CD4-positive, alpha-beta T cell treated with Interleukin-4 for 1 hour (primary cell): ENCODE results near the gene ENO3.

Experiments
- DNase-seq, 2 donors: peaks; one replicate each; pipeline ENCODE4 v3.0.0-alpha.2; 2020 to 2022

ENO3 gene

GRCh38 chr17:4951486-4951885, 567 bp downstream of the ENO3 start:
- DNase-seq = no peak

DNA sequence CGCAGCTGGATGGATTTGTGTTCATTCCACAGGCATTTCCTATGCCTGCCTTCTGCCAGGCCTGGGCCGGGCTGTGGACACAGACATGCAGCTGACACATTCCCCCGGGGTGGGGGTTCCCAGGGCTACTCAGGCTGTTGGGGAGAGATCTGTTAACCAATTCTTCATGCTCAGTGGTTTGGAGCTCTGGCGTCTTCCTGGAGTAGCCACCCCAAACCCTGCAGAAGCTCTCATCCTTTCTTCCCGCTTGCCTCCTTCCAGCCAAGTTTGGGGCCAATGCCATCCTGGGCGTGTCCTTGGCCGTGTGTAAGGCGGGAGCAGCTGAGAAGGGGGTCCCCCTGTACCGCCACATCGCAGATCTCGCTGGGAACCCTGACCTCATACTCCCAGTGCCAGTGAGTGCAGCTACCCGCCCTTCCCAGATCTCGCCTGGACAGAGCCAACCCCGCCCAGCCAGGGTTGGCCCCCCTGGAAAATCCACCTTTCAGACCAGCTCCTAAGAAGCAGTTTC, 2.6 kb downstream of the ENO3 start:
- DNase-seq = no peak

DNA sequence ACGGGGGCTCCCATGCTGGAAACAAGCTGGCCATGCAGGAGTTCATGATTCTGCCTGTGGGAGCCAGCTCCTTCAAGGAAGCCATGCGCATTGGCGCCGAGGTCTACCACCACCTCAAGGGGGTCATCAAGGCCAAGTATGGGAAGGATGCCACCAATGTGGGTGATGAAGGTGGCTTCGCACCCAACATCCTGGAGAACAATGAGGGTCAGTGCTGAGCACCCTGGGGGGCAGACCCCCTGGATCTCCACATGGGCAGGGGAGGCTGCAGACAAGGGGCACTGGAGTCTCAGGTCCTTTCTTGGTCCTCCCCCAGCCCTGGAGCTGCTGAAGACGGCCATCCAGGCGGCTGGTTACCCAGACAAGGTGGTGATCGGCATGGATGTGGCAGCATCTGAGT, 4.2 kb downstream of the ENO3 start:
- no peak for DNase-seq

DNA sequence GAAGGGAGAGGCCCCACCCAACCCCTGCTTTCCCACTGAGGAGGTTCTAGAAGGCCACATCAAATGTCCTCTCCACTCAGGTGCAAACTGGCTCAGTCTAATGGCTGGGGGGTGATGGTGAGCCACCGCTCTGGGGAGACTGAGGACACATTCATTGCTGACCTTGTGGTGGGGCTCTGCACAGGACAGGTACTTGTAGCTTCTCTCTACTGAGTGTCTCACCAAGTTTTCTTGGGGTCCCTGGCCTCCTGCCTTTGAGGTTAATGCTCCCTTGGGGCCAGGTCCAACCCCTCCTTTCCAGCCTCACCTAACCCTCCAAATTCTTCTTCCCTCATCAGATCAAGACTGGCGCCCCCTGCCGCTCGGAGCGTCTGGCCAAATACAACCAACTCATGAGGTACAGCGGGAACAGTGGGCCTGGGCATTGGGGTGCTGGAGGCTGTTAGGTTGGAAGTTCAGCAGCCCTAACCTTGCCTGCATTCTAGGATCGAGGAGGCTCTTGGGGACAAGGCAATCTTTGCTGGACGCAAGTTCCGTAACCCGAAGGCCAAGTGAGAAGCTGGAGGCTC, 5.7 kb downstream of the ENO3 start:
- peak; percentile 44 to 51 for DNase-seq

GRCh38 chr17:4958102-4958501, 7.2 kb downstream of the ENO3 start:
- no peak for DNase-seq

DNA sequence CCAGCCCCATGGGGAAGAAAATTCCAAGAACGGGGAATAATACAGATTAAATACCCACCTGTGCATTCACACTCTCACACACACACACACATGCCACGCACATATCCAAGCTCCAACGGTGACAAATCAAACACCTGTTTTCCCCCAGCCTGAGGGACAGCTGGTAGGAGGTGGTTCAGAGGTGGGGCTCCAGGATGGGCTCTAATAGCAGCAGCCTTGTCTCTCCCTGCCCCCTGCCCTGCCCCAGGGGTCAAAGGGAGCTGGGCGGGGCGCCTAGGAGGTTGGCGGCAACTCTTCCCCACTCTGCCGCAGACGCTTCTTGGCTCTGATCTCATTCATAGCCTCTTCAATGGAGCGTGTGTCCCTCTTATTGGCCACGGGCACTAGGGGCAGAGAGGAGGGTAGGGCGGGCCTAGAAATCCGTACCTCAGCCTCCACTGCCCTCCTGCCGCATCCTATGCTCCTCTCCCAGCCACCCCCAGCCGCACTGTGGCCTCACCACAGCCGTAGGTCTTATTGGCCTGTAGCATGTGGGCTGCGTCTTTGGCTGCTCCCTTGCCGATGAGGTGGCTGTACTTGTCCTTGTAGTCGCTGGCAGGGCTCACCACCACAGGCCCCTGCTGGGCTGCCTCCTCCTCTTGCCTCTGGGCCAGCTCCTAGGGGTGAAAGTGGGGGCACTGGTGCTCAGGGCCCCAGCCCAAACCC, 8.5 kb downstream of the ENO3 start:
- no peak for DNase-seq

DNA sequence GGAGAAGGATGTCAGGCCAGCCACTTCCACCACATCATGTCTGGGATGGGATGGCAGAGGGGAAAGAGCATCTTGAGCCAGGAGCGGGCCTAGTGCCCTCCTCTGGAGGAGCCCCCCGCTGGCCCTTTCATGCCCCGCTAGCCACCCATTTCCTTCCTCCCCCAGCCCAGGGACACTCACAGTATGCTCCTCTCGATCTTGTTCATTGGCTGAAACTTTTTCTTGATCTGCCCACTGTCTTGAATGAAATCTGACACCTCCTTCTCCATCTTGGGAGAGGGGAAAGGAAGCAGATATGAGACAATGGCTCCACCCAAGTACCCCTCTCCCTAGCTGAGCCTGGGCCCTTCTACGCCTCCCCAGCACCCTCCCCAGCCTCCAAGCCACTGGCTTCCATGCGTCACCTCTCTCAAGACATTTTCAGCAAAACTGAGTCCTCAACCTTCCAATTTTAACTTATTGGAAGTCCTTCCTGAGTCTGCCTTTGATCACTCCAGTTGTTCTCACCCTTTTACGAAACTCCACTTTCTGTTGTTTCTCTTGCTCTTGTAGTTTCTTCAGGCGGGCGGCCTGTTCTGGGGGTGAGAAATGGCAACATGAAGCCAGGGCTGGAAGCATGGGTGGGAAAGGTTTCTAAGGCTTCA, 9.5 kb downstream of the ENO3 start:
- no peak for DNase-seq

DNA sequence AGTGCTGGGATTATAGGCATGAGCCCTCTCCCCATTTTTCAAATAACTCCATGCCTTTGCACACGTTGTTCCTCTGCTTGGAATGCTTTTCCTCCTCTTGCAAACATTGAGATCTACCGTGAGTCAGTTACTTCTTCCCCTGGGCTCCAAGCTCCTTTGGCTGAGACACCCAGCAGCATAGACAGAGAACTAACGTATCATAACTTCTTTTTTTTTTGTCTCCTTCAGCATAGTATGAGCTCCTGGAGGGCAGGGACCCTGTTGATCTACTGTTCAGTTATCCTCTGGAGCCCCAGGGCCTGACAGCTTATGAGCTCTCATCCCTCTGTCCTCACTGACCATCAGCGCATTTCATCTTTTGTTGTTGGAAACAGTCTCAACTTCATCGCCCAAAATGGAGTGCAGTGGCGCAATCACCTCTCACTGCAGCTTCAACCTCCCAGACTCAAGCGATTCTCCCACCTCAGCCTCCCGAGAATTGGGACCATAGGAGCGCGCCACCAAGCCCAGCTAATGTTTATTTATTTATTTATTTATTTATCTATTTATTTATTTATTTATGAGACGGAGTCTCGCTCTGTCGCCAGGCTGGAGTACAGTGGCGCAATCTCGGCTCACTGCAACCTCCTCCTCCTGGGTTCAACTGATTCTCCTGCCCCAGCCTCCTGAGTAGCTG, 14.5 kb downstream of the ENO3 start:
- DNase-seq = no peak

DNA sequence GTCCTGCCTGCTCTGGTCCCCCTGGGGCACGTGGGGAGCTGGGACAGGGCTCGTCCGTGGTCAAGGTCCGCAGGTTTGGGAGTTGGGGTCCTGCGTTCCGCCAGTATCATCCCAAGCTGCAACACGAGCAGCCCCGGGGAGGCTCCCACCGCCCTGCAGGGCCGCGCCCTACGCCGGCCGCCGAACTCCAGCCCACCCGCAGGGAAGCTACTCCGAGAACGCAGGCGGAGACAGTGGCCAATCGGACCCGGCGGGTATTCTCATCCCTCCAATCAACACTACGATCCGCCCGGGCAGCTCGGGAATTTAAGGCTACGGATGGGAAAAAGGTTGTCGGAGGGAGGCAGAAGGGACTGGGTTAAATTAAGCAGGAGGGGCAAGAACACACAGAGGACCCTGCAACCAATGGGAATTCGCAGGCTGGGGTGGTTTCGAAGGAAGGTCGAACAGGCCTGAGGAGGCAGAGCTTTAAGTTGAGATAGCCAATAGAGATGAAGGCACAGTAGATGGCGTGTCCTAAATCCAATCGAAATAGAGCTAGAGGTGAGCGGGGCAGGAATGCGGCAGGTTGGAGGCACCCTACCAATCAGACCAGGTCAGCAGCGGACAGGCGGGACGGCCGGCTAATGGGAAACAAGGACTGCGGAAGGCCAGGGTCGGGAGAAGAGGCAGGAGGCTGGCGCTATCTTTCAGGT, 16.1 kb downstream of the ENO3 start:
- DNase-seq = peak; percentile 99

DNA sequence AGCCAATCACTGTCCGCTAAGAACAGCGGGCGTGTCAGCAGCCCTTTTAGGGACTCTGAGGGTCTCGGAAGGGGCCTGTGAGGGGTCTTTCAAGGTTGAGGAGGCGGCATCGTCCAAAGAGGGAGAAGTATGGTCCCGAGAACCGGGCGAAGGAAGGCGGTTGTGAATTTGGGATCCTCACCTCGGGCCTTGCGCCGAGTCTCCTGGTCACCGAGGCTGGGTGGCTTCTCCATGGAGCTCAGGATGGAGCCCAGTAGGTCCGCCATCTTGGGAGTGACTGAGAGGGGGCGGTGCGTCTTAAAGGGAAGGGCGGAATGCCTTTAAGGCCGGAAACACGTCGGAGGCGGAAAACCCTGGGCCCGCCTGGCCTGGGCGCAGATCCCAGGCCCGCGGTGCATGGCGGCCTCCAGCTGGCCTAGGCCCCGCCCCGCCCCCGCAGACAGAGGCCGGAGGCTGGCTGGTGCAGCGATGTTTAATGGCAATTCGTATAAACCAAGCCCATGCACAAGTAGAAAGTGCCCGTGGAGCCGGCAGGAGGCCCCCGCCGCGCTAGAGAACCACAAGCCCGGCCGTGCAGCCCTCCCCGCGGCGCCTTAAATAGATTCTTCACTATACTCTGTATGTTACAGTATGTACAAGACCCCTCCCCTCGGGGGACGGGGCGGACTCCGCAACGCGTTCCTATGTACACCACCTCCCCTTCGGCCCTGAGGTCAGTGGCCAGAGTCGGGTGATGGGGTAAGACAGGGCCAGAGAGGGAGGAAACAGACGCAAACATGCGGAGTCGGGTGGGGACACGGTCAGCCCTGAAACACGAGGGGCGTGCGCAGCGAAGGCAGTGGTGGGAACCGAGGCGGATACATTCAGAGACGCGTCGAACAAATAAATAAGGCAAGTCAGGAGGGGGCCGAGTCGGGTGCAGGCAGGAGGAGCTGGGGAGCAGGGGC, 16.9 kb downstream of the ENO3 start, which contains the start of gene SPAG7:
Gene SPAG7, minus strand, starts transcription at position 279 of the 947 bp plus-strand sequence. Its CDS starts 13 bp downstream, at position 266.
- peak; percentile 95 to 97 for DNase-seq

DNA sequence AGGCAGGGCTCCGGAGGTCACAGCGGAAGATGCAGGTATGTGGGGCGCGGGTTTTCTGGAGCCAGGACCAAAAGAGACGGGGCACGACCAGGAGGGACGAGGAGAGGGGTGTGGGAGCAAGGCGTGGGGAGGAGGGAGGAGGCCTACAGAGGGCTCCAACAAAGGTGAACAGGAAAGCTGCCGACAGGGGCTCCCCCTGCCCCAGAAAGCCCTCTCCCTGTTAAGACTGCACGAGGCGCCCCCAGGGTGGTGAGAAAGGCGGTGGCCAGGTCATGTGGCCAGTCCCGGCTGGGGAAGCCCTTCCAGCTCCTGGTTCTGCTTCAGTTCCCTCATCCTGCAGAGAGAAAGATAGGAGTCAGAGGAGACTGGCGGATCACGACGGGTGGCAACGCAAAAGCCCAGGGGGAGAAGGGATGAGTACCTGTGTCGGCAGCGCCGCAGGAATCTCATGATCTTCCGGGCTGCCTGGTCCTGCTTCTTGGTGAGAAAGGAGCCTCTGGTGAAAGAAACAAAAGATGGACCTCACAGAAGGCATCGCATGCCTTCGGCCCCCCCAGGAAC, 17.6 kb downstream of the ENO3 start:
- DNase-seq = no peak

- DNase-seq = no peak
Measured at GRCh38 chr17:4969047-4969550, 18.2 kb downstream of the ENO3 start.

GRCh38 chr17:4969551-4970173, 18.7 kb downstream of the ENO3 start:
- DNase-seq = no peak

GRCh38 chr17:4970273-4970672, 19.4 kb downstream of the ENO3 start:
- DNase-seq = no peak

GRCh38 chr17:4971826-4972225, 20.9 kb downstream of the ENO3 start:
- no peak for DNase-seq

GRCh38 chr17:4972322-4972721, 21.4 kb downstream of the ENO3 start:
- DNase-seq = no peak

- DNase-seq = no peak
Measured at GRCh38 chr17:4972752-4973151, 21.8 kb downstream of the ENO3 start.

- no peak for DNase-seq
Measured at GRCh38 chr17:4973256-4974114, 22.6 kb downstream of the ENO3 start.

GRCh38 chr17:4974115-4974670, 23.3 kb downstream of the ENO3 start:
- no peak for DNase-seq
